ENCODE results near the gene ZSWIM9.
"Not testable (repeated sequence)": the region's sequence is repeated elsewhere in the genome, so short reads cannot be mapped to it uniquely, and the experiment has no call there.

Gene ZSWIM9

DNA sequence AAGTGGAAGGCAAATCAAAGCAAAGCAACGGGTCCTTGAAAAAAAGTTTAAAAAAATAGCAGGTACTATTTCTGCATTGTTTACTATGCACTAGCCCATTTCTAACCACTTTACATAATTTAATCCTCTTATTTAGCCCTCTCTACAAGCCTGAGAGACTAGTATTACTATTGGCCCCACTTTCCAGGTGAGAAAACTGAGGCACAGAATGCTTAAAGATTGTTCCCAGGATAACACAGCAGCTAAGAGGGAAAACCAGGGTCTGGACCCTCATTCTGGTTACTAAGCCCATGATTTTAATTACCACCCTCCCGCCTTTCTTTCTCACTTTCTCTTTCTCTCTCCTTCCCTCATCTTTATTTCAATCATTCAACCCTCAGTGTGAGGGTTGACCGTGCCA, 5.7 kb downstream of the ZSWIM9 start:
- DNase-seq = no peak

- no peak for DNase-seq
Measured at GRCh38 chr19:48181505-48181904, 11.0 kb downstream of the ZSWIM9 start.

DNA sequence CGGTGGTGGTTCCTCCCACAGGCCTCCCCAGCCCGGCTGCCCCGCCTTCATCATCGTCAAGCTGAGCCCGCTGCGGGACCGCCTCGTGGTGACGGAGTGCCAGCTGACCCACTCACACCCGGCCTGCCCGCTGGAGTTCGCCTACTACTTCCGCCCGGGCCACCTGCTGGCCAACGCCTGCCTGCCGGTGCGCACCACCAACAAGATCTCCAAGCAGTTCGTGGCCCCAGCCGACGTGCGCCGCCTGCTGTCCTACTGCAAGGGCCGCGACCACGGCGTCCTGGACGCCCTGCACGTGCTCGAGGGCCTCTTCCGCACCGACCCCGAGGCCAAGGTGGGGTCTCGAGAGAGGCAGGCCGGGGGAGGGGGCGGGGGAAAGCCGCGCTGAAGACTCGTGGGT, 12.0 kb downstream of the ZSWIM9 start:
- DNase-seq = no peak

- no peak for DNase-seq
Measured at GRCh38 chr19:48183356-48183755, 12.9 kb downstream of the ZSWIM9 start.

- DNase-seq = no peak
Measured at GRCh38 chr19:48186015-48186414, 15.5 kb downstream of the ZSWIM9 start.

DNA sequence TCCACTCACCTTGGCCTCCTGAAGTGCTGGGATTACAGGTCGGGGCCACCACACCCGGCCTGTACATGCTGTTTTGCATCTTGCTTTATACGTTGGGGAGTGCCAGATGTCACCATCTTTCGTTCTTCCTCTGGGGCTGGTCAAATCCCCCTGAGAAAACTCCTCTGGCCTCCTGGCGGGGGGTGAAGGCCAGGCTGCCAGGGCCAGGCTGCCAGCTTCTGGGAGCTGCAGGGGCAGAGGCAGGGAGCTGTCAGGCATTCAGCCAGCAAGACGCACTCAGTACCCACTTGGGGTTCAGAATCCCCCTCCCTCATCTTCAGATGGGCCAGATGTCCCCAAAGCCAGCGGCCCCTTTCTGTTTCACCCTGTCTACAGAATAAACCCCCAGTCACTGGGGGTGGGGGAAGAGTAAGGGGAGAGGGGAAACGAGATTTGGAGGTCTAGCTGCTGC, 16.1 kb downstream of the ZSWIM9 start:
- no peak for DNase-seq

DNA sequence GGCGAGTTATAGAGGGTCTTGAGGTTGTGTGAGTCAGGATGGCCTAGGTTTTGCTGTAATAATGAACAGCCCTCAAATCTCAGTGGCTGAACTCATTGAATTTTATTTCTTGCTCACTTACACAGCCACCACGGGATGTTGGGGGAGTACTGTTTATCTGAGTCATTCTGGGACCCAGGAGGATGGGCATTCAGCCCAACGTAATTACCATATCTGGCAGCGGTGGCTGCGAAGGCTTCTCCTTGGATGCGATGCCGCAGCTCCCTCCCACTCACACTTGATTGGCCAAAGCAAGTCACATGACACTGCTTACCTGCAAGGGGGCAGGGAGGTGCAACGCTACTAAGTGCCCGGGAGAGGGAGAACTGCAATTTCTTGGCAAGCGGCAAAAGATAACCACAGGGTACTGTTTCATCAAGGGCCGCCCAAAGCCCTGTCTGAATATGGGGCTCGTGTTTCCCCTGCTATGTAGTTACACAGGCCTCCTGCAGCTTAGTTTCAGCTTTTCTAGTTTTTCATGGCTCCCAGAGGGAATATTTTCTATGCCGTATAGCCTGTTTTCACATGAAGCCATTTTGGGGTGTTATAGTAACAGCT, 19.9 kb downstream of the ZSWIM9 start:
- peak; percentile 35 to 54 for DNase-seq

DNA sequence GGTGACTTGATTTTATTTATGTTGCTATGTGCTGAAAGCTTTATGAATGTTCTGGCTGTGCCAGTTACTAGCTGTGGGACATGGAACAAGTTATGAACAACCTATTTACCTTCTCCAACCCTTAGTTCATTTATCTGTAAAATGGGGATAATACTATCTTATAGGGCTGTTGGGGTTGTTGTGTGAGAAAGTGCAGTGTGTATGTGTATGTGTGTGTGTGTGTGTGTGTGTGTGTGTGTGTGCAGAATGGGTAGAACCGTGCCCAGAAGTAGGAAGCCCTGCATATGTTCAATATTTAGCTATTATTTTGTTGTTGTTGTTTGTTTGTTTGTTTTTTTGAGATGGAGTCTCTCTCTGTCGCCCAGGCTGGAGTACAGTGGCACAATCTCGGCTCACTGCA, 20.4 kb downstream of the ZSWIM9 start:
- no peak for DNase-seq

- no peak for DNase-seq
Measured at GRCh38 chr19:48192750-48193149, 22.3 kb downstream of the ZSWIM9 start.

DNA sequence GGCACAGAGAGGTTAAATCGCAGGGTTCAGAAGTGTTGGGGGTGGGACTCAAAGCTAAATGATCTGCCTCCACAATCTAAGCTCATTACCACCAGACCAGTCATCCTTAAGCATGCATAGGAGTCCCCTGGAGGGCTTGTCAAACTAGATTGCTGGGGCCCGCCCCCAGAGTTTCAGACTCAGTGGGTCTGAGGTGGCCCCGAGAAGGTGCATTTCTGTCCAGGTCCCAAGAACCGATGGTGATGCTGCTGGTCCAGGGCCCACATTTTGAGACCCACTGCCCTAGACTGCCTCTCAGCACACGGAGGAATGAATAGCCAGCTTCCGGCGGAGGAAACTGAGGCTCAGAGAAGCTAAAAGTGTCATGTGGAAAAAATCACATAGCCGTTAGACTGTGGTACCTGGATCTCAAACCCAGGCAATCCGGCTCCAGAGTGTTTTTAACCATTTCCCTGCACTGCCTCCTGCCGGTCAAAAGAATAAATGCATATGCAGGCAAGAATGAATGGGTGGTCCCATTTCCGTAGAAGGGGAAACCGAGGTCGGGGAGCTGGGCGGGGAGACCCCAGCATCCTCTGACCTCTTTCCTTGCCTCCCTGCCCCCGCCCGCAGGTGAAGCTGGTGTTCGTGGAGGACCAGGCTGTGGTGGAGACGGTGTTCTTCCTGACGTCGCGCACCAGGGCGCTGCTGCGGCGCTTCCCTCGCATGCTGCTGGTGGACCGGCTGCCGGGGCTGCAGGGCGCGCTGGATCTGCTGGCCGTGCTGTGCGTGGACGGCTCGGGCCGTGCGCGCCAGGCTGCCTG, 23.8 kb downstream of the ZSWIM9 start:
- DNase-seq = peak; percentile 34

DNA sequence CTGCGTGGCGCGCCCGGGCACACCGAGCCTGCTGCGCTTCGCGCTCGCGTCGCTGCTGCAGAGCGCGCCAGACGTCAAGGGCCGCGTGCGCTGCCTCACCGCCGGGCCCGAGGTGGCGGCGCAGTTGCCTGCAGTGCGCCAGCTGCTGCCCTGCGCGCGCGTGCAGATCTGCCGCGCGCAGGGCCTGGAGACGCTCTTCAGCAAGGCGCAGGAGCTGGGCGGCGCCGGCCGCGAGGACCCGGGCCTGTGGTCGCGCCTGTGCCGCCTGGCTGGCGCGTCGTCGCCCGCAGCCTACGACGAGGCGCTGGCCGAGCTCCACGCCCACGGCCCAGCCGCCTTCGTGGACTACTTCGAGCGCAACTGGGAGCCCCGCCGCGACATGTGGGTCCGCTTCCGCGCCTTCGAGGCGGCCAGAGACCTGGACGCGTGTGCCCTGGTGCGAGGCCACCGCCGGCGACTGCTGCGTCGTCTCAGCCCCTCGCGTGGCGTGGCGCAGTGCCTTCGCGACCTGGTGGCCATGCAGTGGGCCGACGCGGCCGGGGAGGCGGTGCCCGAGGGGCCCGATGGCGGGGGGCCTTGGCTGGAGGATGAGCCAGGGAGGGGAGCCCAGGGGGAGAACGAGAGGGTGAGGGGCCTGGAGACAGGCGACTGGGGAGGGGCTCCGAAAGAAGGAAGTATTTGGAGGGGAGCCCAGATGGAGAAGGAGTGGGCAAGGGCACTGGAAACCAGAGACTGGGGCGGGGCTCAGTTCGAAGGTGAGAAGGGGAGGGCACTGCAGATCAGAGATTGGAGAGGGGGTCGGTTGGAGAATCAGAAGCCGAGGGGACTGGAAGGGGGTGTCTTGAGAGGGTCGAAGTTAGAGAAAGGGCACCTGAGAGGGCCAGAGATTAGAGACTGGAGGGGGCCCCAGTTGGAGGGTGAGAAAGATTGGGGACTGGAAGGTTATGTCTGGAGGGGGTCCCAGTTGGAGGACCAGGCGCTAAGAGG, 24.7 kb downstream of the ZSWIM9 start:
- DNase-seq = no peak

DNA sequence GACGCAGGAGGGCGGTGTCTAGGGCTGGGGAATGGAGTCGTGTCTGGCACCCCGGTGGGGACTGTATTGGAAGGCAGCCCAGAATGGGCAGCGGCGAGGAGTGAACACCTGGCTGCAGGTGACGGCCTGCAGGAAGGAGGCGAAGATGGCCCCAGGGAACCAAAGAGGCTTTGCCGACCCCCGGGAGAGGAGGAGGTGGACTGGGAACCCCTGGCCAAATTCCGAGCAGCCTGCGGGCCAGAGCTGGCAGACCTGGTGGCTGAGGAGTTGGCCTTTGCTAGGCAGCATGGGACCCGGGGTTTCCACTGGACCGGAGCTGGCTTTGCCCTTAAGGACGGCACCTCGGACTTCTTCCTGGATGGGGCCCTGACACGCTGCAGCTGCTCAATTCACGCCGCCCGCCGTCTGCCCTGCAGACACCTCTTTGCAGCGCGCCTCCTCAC, 25.9 kb downstream of the ZSWIM9 start:
- DNase-seq = no peak

DNA sequence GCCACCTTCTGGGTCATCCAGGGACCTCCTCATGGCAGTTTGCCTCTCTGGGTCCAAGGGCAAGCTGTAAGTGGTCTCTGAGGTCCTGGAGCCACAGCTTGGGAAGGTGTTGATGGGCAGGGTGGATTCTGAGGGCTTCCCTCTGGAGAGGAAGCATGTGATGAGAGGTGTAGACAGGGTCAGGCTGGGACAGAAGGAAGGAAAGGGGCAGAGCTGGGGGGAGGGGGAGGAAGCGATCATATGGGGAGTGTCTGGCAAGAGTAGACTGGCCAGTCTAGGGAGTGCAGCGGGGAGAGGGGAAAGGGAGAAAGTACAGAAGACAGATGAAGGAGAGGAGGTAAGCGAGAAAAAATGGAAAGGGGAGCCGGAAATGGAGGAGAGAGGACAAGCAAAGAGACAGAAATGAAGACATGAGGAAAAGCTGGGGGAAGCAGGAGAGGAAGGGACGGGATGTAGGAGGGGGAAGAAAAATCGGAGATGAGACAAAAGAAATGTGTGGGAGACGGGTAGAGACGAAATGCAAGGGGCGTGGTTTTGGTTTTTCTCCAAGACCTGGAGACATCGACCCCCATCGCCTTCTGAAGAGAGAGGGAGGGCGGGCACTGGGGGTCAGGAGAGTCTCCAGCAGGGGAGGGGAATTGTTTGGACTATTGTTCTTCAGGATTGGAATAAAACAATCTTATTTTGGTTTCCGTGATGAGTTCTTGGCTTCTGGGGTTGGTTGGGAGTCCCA, 26.6 kb downstream of the ZSWIM9 start:
- no peak for DNase-seq

- no peak for DNase-seq
Measured at GRCh38 chr19:48203222-48203793, 32.8 kb downstream of the ZSWIM9 start.

GRCh38 chr19:48203794-48204628, 33.5 kb downstream of the ZSWIM9 start:
- DNase-seq = peak; percentile 86 to 90

GRCh38 chr19:48206397-48207093, 36.1 kb downstream of the ZSWIM9 start:
- DNase-seq = no peak

GRCh38 chr19:48210005-48210404, 39.5 kb downstream of the ZSWIM9 start:
- no peak for DNase-seq

DNA sequence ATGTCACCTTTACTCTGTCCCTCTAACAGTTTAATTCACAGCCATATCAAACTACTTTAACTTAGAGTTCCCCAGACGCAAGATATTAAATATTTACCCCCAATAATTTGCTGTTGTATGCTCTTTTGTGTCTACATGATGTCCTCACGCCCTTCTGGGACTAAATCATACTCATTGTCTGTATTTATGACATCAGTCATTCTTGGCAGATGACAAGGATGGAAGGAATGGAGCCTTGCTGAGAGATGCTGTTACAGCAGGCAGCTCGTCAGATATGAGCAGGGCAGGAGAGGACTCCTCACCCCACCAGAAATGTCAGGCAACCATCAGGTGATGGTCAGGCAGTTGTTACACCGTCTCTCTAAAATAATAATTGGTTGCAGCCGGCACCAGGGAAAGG, 43.5 kb downstream of the ZSWIM9 start:
- no peak for DNase-seq

DNA sequence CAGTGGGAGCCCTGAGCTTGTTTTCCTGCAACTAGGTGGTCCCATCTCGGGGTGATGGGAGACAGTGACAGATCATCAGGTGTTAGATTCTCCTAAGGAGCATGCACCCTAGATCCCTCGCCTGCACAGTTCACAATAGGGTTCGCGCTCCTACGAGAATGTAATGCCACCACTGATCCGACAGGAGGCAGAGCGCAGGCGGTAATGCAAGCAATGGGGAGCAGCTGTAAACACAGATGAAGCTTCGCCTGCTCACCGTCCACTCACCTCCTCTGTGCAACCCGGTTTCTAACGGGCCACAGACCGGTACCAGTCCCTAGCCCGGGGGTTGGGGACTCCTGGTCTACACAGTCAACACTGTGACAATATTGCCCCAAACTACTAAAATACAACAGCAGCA, 46.5 kb downstream of the ZSWIM9 start:
- DNase-seq = no peak

- no peak for DNase-seq
Measured at GRCh38 chr19:48218997-48219396, 48.5 kb downstream of the ZSWIM9 start.

DNA sequence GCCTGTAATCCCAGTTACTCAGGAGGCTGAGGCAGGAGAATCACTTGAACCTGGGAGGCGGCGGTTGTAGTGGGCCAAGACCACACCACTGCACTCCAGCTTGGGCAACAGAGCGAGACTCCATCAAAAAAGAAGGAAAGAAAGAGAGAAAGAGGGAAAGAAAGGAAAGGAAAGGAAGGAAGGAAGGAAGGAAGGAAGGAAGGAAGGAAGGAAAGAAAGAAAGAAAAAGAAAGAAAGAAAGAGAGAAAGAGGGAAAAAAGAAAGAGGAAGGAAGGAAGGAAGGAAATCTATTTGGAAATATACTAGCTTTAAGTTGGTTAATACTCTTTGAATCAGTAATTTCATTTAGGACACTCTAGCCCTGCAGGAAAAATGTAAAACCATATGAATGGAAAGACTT, 50.3 kb downstream of the ZSWIM9 start:
- not testable (repeated sequence) for DNase-seq
